ENCODE data around the gene ZNF548.

- TF ChIP-seq CSDC2 (CRISPR knock-in tag; IDR thresholded peaks at IDR 0.05) (no peak), PATZ1 (CRISPR knock-in tag; IDR thresholded peaks at IDR 0.05; ENCODE audit: borderline replicate concordance) (no peak), RARB (CRISPR knock-in tag; IDR thresholded peaks at IDR 0.05) (no peak), CREB5 (CRISPR knock-in tag; IDR thresholded peaks at IDR 0.05; ENCODE audit: low read depth) (no peak), ARNTL (CRISPR knock-in tag; IDR thresholded peaks at IDR 0.05; ENCODE audit: borderline replicate concordance, low read depth) (no peak), POU6F1 (CRISPR knock-in tag; IDR thresholded peaks at IDR 0.05; ENCODE audit: borderline replicate concordance, low read depth) (no peak), SNAI2 (CRISPR knock-in tag; IDR thresholded peaks at IDR 0.05) (no peak), GLIS3 (CRISPR knock-in tag; IDR thresholded peaks at IDR 0.05) (no peak), ISL1 (CRISPR knock-in tag; IDR thresholded peaks at IDR 0.05) (no peak), ZFP3 (CRISPR knock-in tag; IDR thresholded peaks at IDR 0.05) (no peak)
These were observed 29.8 kb downstream of the ZNF548 start for GRCh38 chr19:57419439-57419838.
